Activated T-cell treated with anti-CD3 and anti-CD28 coated beads, Interleukin-2, amount 50 U/mL, for 24 hours (primary cell): ENCODE results near the gene PPP5C.
"Not testable (repeated sequence)": the region's sequence is repeated elsewhere in the genome, so short reads cannot be mapped to it uniquely, and the experiment has no call there.

ENCODE experiments used
- DNase-seq: peaks from one replicate; pipeline ENCODE4 v3.0.0-alpha.2; 2020
- H3K27ac Mint-ChIP-seq: 2 replicates; pipeline ENCODE4 v1.8.0; 2020; ENCODE audit warnings: mild to moderate bottlenecking, mixed read lengths
- H3K27me3 Mint-ChIP-seq: 2 replicates; pipeline ENCODE4 v1.8.0; 2020; ENCODE audit warnings: mixed read lengths
- H3K36me3 Mint-ChIP-seq: 2 replicates; pipeline ENCODE4 v1.8.0; 2020; ENCODE audit warnings: low read depth, mixed read lengths
- H3K4me1 Mint-ChIP-seq: 2 replicates; pipeline ENCODE4 v1.8.0; 2020; ENCODE audit warnings: low read depth, mixed read lengths
- H3K4me3 Mint-ChIP-seq: 2 replicates; pipeline ENCODE4 v1.8.0; 2020; ENCODE audit warnings: mild to moderate bottlenecking, moderate library complexity, mixed read lengths
- H3K9me3 Mint-ChIP-seq: 2 replicates; pipeline ENCODE4 v1.8.0; 2020; ENCODE audit warnings: mixed read lengths

PPP5C gene

GRCh38 chr19:46346821-46347571, at the start of gene PPP5C:
Gene PPP5C, plus strand, starts transcription at chr19:46347087. Its CDS starts 10 bp downstream, at chr19:46347097.
- Mint-ChIP-seq H3K36me3 (peaks cover 47% of the 10 kb centered on the region), H3K4me3 (peak within 1 kb of the TSS; percentile 98), H3K9me3 (no peaks in the 10 kb centered on the region), H3K27ac (peak within 1 kb of the TSS; percentile 96), H3K27me3 (no peaks in the 10 kb centered on the region), H3K4me1 (peaks cover 51% of the 10 kb centered on the region)
- peak; percentile 92 for DNase-seq

GRCh38 chr19:46297700-46298478, 49.0 kb upstream of the PPP5C start:
- Mint-ChIP-seq H3K27me3 (peaks cover 49% of the 10 kb centered on the region), H3K4me1 (no peaks in the 10 kb centered on the region), H3K9me3 (no peaks in the 10 kb centered on the region), H3K36me3 (no peaks in the 10 kb centered on the region), H3K4me3 (no peak overlapping the region), H3K27ac (no peak overlapping the region)
- DNase-seq: no peak

GRCh38 chr19:46298479-46299003, 48.3 kb upstream of the PPP5C start:
- Mint-ChIP-seq H3K36me3 (no peaks in the 10 kb centered on the region), H3K27ac (no peak overlapping the region), H3K9me3 (no peaks in the 10 kb centered on the region), H3K4me3 (no peak overlapping the region), H3K27me3 (peaks cover 49% of the 10 kb centered on the region), H3K4me1 (no peaks in the 10 kb centered on the region)
- no peak for DNase-seq

- H3K4me3 Mint-ChIP-seq: no peak overlapping the region
- no peaks in the 10 kb centered on the region for H3K4me1 Mint-ChIP-seq
- H3K36me3 Mint-ChIP-seq: no peaks in the 10 kb centered on the region
- H3K9me3 Mint-ChIP-seq: no peaks in the 10 kb centered on the region
- no peak for DNase-seq
- H3K27ac Mint-ChIP-seq: no peak overlapping the region
- H3K27me3 Mint-ChIP-seq: peaks cover 49% of the 10 kb centered on the region
These were observed 47.8 kb upstream of the PPP5C start for GRCh38 chr19:46299004-46299509.

- Mint-ChIP-seq H3K36me3 (no peaks in the 10 kb centered on the region), H3K27ac (no peak overlapping the region), H3K9me3 (no peaks in the 10 kb centered on the region), H3K27me3 (peaks cover 43% of the 10 kb centered on the region), H3K4me3 (no peak overlapping the region), H3K4me1 (no peaks in the 10 kb centered on the region)
- no peak for DNase-seq
These were observed 47.2 kb upstream of the PPP5C start for GRCh38 chr19:46299695-46300094.

GRCh38 chr19:46303322-46303690, 43.6 kb upstream of the PPP5C start:
- DNase-seq: no peak
- no peak overlapping the region for H3K27ac Mint-ChIP-seq
- peaks cover 11% of the 10 kb centered on the region for H3K9me3 Mint-ChIP-seq
- H3K36me3 Mint-ChIP-seq: no peaks in the 10 kb centered on the region
- peaks cover 14% of the 10 kb centered on the region for H3K27me3 Mint-ChIP-seq
- H3K4me1 Mint-ChIP-seq: no peaks in the 10 kb centered on the region
- no peak overlapping the region for H3K4me3 Mint-ChIP-seq

- no peak for DNase-seq
- Mint-ChIP-seq H3K4me3 (no peak overlapping the region), H3K36me3 (no peaks in the 10 kb centered on the region), H3K4me1 (no peaks in the 10 kb centered on the region), H3K27me3 (peaks cover 9% of the 10 kb centered on the region), H3K27ac (no peak overlapping the region), H3K9me3 (peaks cover 11% of the 10 kb centered on the region)
These were observed 43.0 kb upstream of the PPP5C start for GRCh38 chr19:46303691-46304397.

GRCh38 chr19:46306501-46306900, 40.4 kb upstream of the PPP5C start:
- Mint-ChIP-seq H3K27ac (no peak overlapping the region), H3K27me3 (no peaks in the 10 kb centered on the region), H3K9me3 (peaks cover 11% of the 10 kb centered on the region), H3K36me3 (no peaks in the 10 kb centered on the region), H3K4me1 (no peaks in the 10 kb centered on the region), H3K4me3 (no peak overlapping the region)
- no peak for DNase-seq

- Mint-ChIP-seq H3K9me3 (peaks cover 11% of the 10 kb centered on the region), H3K4me1 (no peaks in the 10 kb centered on the region)
These were observed 38.4 kb upstream of the PPP5C start for GRCh38 chr19:46308510-46308909.

GRCh38 chr19:46309056-46309455, 37.8 kb upstream of the PPP5C start:
- no peak for DNase-seq
- peaks cover 11% of the 10 kb centered on the region for H3K9me3 Mint-ChIP-seq
- no peaks in the 10 kb centered on the region for H3K4me1 Mint-ChIP-seq
- H3K36me3 Mint-ChIP-seq: no peaks in the 10 kb centered on the region
- no peak overlapping the region for H3K27ac Mint-ChIP-seq
- H3K4me3 Mint-ChIP-seq: no peak overlapping the region
- H3K27me3 Mint-ChIP-seq: no peaks in the 10 kb centered on the region

More at GRCh38 chr19:46308510-46308909, 38.4 kb upstream of the PPP5C start:
- no peak for DNase-seq
- no peaks in the 10 kb centered on the region for H3K36me3 Mint-ChIP-seq
- no peak overlapping the region for H3K27ac Mint-ChIP-seq
- H3K27me3 Mint-ChIP-seq: no peaks in the 10 kb centered on the region
- H3K4me3 Mint-ChIP-seq: no peak overlapping the region

GRCh38 chr19:46311444-46311843, 35.4 kb upstream of the PPP5C start:
- no peak overlapping the region for H3K27ac Mint-ChIP-seq
- H3K27me3 Mint-ChIP-seq: no peaks in the 10 kb centered on the region
- peaks cover 7% of the 10 kb centered on the region for H3K9me3 Mint-ChIP-seq
- H3K4me3 Mint-ChIP-seq: no peak overlapping the region
- H3K36me3 Mint-ChIP-seq: no peaks in the 10 kb centered on the region
- no peak for DNase-seq
- H3K4me1 Mint-ChIP-seq: no peaks in the 10 kb centered on the region

- H3K36me3 Mint-ChIP-seq, H3K4me3 Mint-ChIP-seq, H3K27me3 Mint-ChIP-seq, H3K9me3 Mint-ChIP-seq, DNase-seq, H3K27ac Mint-ChIP-seq, H3K4me1 Mint-ChIP-seq: not testable (repeated sequence)
These were observed 33.1 kb upstream of the PPP5C start for GRCh38 chr19:46313540-46314469.

GRCh38 chr19:46317339-46317738, 29.5 kb upstream of the PPP5C start:
- H3K27ac Mint-ChIP-seq: no peak overlapping the region
- H3K27me3 Mint-ChIP-seq: no peaks in the 10 kb centered on the region
- no peaks in the 10 kb centered on the region for H3K4me1 Mint-ChIP-seq
- no peak for DNase-seq
- H3K36me3 Mint-ChIP-seq: no peaks in the 10 kb centered on the region
- no peaks in the 10 kb centered on the region for H3K9me3 Mint-ChIP-seq
- H3K4me3 Mint-ChIP-seq: no peak overlapping the region
